PC-3 (cell line): ENCODE measurements around the gene TOR1B. TPM values are rescaled to one million over a fixed set of nuclear protein-coding genes. Genes with fewer than 3 reads are reported as not detected.
A peak's percentile ranks its signal among the peaks of the same experiment; 100 is the strongest.

ENCODE experiments used
- ATAC-seq: fragments of 200-7000 bp; cut with Tn5 transposase; 2 replicates; pipeline ENCODE4 v1.9.1; 2020; ENCODE audit warnings: mild to moderate bottlenecking, moderate library complexity
- BruUV-seq: library from RNA; stranded (reverse); fragments of 400-500 nt; replicated peaks from 2 replicates; lab custom pipeline; 2021; lab: Mats Ljungman, UMichigan
- CTCF ChIA-PET: fragments of 300-600 bp; sonication (Branson Sonifier 250); formaldehyde crosslinking; loops from one replicate; lab custom pipeline; 2022; ENCODE audit warnings: antibody characterized with exemption; lab: Charles Lee
- POLR2A ChIA-PET: fragments of 300-600 bp; sonication (Branson Sonifier 250); formaldehyde crosslinking; loops from one replicate; lab custom pipeline; 2022; ENCODE audit warnings: antibody characterized with exemption; ENCODE audit not compliant: unreplicated experiment; lab: Charles Lee
- DNase-seq: peaks from one replicate; pipeline ENCODE4 v3.0.0-alpha.2; 2015
- H2AFZ ChIP-seq: fragments of 300-600 bp; sonication (generic); 2 replicates; pipeline ENCODE4 v1.6.0; 2016; ENCODE audit warnings: antibody characterized with exemption, low read length
- H3F3A ChIP-seq: fragments of 300-600 bp; sonication (generic); one replicate; pipeline ENCODE4 v1.6.0; 2017; ENCODE audit warnings: antibody characterized with exemption, low read length, control low read depth, mild to moderate bottlenecking; ENCODE audit not compliant: unreplicated experiment
- H3K27ac ChIP-seq: fragments of 300-600 bp; sonication (generic); 2 replicates; pipeline ENCODE4 v1.5.1; 2016; ENCODE audit warnings: mild to moderate bottlenecking, low read length
- H3K27me3 ChIP-seq: fragments of 300-600 bp; sonication (generic); 2 replicates; pipeline ENCODE4 v1.6.1; 2016; ENCODE audit warnings: low read length, mixed read lengths
- H3K36me3 ChIP-seq: fragments of 300-600 bp; sonication (generic); 2 replicates; pipeline ENCODE4 v1.6.1; 2016; ENCODE audit warnings: low read depth, mixed run types, low read length, mixed read lengths
- H3K4me1 ChIP-seq: fragments of 300-600 bp; sonication (generic); 2 replicates; pipeline ENCODE4 v1.5.1; 2016; ENCODE audit warnings: low read length; ENCODE audit not compliant: insufficient read depth
- H3K4me2 ChIP-seq: fragments of 300-600 bp; sonication (generic); 2 replicates; pipeline ENCODE4 v1.6.0; 2016; ENCODE audit warnings: low read length
- H3K4me3 ChIP-seq: fragments of 300-600 bp; sonication (generic); 2 replicates; pipeline ENCODE4 v1.5.1; 2016; ENCODE audit warnings: mild to moderate bottlenecking, low read length, mixed read lengths
- H3K79me2 ChIP-seq: fragments of 300-600 bp; sonication (generic); 2 replicates; pipeline ENCODE4 v1.6.1; 2017; ENCODE audit warnings: low read length, mixed read lengths
- H3K9ac ChIP-seq: fragments of 300-600 bp; sonication (generic); 2 replicates; pipeline ENCODE4 v1.6.0; 2016; ENCODE audit warnings: mild to moderate bottlenecking, low read length
- H3K9me2 ChIP-seq: fragments of 300-600 bp; sonication (generic); replicated peaks from 2 replicates; pipeline ENCODE4 v1.6.1; 2016; ENCODE audit warnings: mixed run types, low read length, mixed read lengths
- H3K9me3 ChIP-seq: fragments of 300-600 bp; sonication (generic); 2 replicates; pipeline ENCODE4 v1.6.1; 2016; ENCODE audit warnings: low read length, mixed read lengths
- H4K20me1 ChIP-seq: fragments of 300-600 bp; sonication (generic); 2 replicates; pipeline ENCODE4 v1.6.1; 2016; ENCODE audit warnings: low read length, mixed read lengths
- EZH2 ChIP-seq: fragments of 300-600 bp; sonication (generic); IDR thresholded peaks from one replicate; pipeline ENCODE4 v1.6.1; 2017; ENCODE audit warnings: antibody characterized with exemption, mild to moderate bottlenecking, low read length; ENCODE audit not compliant: unreplicated experiment
- EZH2phosphoT487 ChIP-seq: fragments of 300-600 bp; sonication (generic); IDR thresholded peaks from 2 replicates; pipeline ENCODE4 v1.6.1; 2018; ENCODE audit warnings: mild to moderate bottlenecking, antibody characterized with exemption, low read length, borderline replicate concordance
- intact Hi-C: fragments of 100-400 bp; cut with micrococcal nuclease; formaldehyde crosslinking; loops from 2 replicates; pipeline ENCODE4 v1.9.0; 2023
- total RNA-seq: library from RNA; depleted of rRNA; stranded (reverse); fragments of >200 nt; gene quantifications from 2 replicates; pipeline ENCODE4 v1.2.3, GENCODE V29; 2014
- TF ChIP-seq, protein P1 (sequence below): fragments of 300-600 bp; sonication (generic); conservative IDR thresholded peaks from 2 replicates; pipeline ENCODE4 v1.5.1; 2017; ENCODE audit warnings: antibody characterized with exemption, low read depth, mild to moderate bottlenecking, low read length

TOR1B gene
- total RNA-seq, 1 experiment from 2014 or later, result 12.8 TPM

DNA sequence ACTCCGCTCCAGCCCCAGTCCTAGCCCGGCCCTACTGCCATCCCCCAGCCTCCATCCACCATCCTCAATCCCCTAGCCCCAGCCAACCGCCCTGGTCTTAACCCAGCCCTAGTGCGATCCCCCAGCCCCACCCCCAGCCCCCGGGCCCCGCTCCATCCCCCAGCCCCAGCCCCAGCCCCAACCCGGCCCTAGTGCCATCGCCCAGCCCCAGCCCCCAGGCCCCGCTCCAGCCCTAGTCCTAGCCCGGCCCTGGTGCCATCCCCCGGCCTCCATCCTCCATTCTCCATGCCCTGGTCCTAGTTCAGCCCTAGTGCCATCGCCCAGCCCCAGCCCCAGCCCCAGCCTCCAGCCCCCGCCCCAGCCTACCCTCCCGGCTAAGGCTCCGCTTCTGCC, 20.6 kb downstream of the TOR1B start:
- ChIA-PET POLR2A (no interaction called here), CTCF (no interaction called here)
- intact Hi-C loops, result no loop called here
- H3K4me1 ChIP-seq, result peaks cover 5% of the 10 kb centered on the region; the same call in 1 of the 2 replicates
- H3K4me3 ChIP-seq, result peak overlapping the region; percentile 82
- H3K27ac ChIP-seq, result no peak overlapping the region
- peak overlapping the region; percentile 87 for H3K9ac ChIP-seq
- H3F3A ChIP-seq, result no peaks in the 10 kb centered on the region
- H4K20me1 ChIP-seq, result no peaks in the 10 kb centered on the region
- peak overlapping the region; percentile 59; the same call in 1 of the 2 replicates for H2AFZ ChIP-seq
- peaks cover 8% of the 10 kb centered on the region for H3K36me3 ChIP-seq
- no peak for DNase-seq
- no TSS peak for BruUV-seq
- H3K9me3 ChIP-seq, result no peaks in the 10 kb centered on the region
- H3K79me2 ChIP-seq, result peaks cover 14% of the 10 kb centered on the region
- ATAC-seq, result peak; percentile 48
- H3K9me2 ChIP-seq, result no peaks in the 10 kb centered on the region
- H3K4me2 ChIP-seq, result peak overlapping the region; percentile 74
- H3K27me3 ChIP-seq, result no peaks in the 10 kb centered on the region
- TF ChIP-seq, protein P1, sequence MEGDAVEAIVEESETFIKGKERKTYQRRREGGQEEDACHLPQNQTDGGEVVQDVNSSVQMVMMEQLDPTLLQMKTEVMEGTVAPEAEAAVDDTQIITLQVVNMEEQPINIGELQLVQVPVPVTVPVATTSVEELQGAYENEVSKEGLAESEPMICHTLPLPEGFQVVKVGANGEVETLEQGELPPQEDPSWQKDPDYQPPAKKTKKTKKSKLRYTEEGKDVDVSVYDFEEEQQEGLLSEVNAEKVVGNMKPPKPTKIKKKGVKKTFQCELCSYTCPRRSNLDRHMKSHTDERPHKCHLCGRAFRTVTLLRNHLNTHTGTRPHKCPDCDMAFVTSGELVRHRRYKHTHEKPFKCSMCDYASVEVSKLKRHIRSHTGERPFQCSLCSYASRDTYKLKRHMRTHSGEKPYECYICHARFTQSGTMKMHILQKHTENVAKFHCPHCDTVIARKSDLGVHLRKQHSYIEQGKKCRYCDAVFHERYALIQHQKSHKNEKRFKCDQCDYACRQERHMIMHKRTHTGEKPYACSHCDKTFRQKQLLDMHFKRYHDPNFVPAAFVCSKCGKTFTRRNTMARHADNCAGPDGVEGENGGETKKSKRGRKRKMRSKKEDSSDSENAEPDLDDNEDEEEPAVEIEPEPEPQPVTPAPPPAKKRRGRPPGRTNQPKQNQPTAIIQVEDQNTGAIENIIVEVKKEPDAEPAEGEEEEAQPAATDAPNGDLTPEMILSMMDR, result no peak
- TF ChIP-seq EZH2phosphoT487 (no peak), EZH2 (no peak)

DNA sequence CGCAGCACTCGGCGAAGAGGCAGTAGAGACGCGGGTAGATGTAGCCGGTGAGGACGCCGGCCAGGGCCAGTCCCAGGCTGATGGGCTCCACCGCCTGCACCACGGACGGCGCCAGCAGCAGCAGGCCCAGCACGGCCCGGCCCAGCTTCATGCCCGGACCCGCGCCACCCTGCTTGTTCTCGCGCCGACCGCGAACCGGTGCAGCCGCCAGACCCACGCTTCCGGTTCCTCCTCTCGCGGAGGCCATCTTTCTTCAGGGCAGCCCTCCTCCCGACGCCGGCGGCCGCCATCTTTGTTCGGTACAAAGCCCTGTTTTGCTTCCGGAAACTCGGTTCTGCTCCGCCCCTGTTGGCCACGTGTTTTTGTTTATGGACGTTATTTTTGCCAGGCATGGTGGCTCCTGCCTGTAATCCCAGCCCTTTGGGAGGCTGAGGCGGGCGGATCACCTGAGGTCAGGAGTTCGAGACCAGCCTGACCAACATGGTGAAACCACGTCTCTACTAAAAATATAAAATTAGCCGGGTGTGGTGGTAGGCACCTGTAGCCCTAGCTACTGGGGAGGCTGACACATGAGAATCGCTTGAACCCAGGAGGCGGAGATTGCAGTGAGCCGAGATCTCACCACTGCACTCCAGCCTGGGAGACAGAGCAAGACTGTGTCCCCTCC, 21.1 kb downstream of the TOR1B start, which contains the start of gene TOR1A:
TSS of gene TOR1A (minus strand) at position 202 of the 667 bp plus-strand sequence. CDS start at position 151, 51 bp downstream.
- BruUV-seq, result no TSS peak
- POLR2A ChIA-PET, result no interaction called here
- intact Hi-C loops, result no loop called here
- Histone ChIP-seq H3K4me1 (peaks cover 5% of the 10 kb centered on the region; the same call in 1 of the 2 replicates), H3K9me2 (no peaks in the 10 kb centered on the region), H3F3A (no peaks in the 10 kb centered on the region), H4K20me1 (no peaks in the 10 kb centered on the region), H3K9ac (peak within 1 kb of the TSS; percentile 87), H3K9me3 (no peaks in the 10 kb centered on the region), H3K27ac (no peak within 1 kb of the TSS), H3K79me2 (peaks cover 14% of the 10 kb centered on the region), H3K27me3 (no peaks in the 10 kb centered on the region), H3K36me3 (peaks cover 13% of the 10 kb centered on the region), H3K4me2 (peak within 1 kb of the TSS; percentile 89), H2AFZ (peak within 1 kb of the TSS; percentile 59), H3K4me3 (peak within 1 kb of the TSS; percentile 82)
- CTCF ChIA-PET, result no interaction called here
- TF ChIP-seq EZH2phosphoT487 (no peak), EZH2 (no peak)
- TF ChIP-seq, protein P1, result no peak
- ATAC-seq (peak; percentile 83), DNase-seq (peak; percentile 82)

DNA sequence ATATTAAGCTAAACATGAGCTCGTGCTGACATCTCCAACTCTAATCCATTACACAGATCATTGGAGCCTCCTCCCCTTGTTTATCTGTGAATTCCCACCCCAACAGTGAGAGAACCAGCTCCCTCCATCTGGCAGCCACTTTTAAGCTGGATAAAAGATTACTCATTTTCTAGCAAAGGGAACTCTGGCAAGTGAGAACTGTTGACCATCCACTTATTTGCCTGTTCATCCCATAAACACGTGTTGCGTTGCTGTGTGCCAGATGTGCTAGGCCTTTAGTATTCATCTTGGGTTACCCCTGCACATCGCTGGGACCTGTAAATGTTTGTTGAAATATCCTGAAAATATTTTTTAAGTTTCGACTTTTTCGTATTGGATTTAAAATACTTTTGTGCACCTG, 23.4 kb downstream of the TOR1B start:
- H3K4me2 ChIP-seq, result no peak overlapping the region

More for the DNA sequence above, 23.4 kb downstream of the TOR1B start:
- Histone ChIP-seq H3K4me3 (no peak overlapping the region), H3K79me2 (peaks cover 14% of the 10 kb centered on the region), H3K4me1 (peaks cover 5% of the 10 kb centered on the region; the same call in 1 of the 2 replicates), H2AFZ (no peak overlapping the region), H3K27me3 (no peaks in the 10 kb centered on the region), H3K9me3 (no peaks in the 10 kb centered on the region), H4K20me1 (no peaks in the 10 kb centered on the region), H3K27ac (no peak overlapping the region), H3K9ac (no peak overlapping the region), H3F3A (no peaks in the 10 kb centered on the region), H3K36me3 (peaks cover 17% of the 10 kb centered on the region), H3K9me2 (no peaks in the 10 kb centered on the region)
- CTCF ChIA-PET, result no interaction called here
- intact Hi-C loops, result no loop called here
- POLR2A ChIA-PET, result no interaction called here
- DNase-seq, result no peak
- ATAC-seq, result no peak
- BruUV-seq, result no TSS peak
- TF ChIP-seq EZH2phosphoT487 (no peak), EZH2 (no peak)
- TF ChIP-seq, protein P1, result no peak
